BE2C (cell line): Measurements from ENCODE around the gene COL3A1.
A peak's percentile ranks its signal among the peaks of the same experiment; 100 is the strongest.

Source experiments
- DNase-seq: peaks from one replicate; pipeline ENCODE4 v3.0.0-alpha.2; 2020
- H3K27me3 ChIP-seq: fragments of 250-450 bp; sonication (Bioruptor Pico); 2 replicates; pipeline ENCODE4 v1.5.1; 2020; ENCODE audit warnings: mild to moderate bottlenecking
- H3K36me3 ChIP-seq: fragments of 250-450 bp; sonication (Bioruptor Pico); 2 replicates; pipeline ENCODE4 v1.5.1; 2020; ENCODE audit warnings: mild to moderate bottlenecking
- H3K4me1 ChIP-seq: fragments of 250-450 bp; sonication (Bioruptor Pico); 2 replicates; pipeline ENCODE4 v1.5.1; 2020
- H3K4me3 ChIP-seq: 2 replicates; pipeline ENCODE4 v1.5.1; 2011; ENCODE audit warnings: low read depth, low read length
- H3K9me3 ChIP-seq: fragments of 250-450 bp; sonication (Bioruptor Pico); 2 replicates; pipeline ENCODE4 v1.5.1; 2020
- CTCF ChIP-seq: IDR thresholded peaks from 2 replicates; pipeline ENCODE4 v1.5.1; 2012; ENCODE audit warnings: mild to moderate bottlenecking, low read depth, low read length

The COL3A1 gene

DNA sequence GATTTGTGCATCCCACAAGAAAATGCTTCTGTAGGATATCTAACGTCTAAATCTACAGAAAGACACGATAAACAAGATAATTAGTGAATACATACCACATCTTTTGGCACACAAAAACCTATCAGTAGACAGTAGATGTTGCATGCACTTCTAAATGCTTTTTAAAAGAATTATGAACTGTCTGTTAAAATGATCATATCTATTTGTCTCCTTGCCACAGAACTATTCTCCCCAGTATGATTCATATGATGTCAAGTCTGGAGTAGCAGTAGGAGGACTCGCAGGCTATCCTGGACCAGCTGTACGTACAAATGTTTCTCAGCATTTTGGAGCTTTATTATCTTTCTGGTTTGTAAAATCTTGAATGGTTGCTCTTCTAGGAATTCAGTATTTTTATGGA is 12.7 kb downstream of the COL3A1 start:
- Histone ChIP-seq H3K4me3 (no peak overlapping the region), H3K27me3 (no peaks in the 10 kb centered on the region), H3K36me3 (no peaks in the 10 kb centered on the region), H3K9me3 (no peaks in the 10 kb centered on the region), H3K4me1 (no peaks in the 10 kb centered on the region; the same call in 1 of the 2 replicates)
- no peak for TF ChIP-seq CTCF
- peak; percentile 14 for DNase-seq

DNA sequence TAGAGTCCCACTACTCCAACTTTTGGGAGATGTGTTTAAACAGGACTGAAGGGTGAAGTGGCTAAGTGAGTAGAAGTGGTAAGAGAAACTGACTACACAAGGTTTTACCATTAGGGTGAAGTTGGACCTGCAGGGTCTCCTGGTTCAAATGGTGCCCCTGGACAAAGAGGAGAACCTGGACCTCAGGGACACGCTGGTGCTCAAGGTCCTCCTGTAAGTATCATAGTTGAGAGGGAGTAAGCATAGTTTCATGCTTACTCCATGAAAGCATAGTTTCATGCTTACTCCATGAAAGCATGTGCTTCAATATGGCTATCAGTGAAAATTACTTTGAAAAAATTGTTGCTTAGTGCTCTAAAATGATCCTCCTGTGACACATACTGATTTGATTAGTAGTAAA is 19.1 kb downstream of the COL3A1 start:
- no peaks in the 10 kb centered on the region for H3K36me3 ChIP-seq
- no peak overlapping the region for H3K4me3 ChIP-seq
- no peaks in the 10 kb centered on the region for H3K4me1 ChIP-seq
- no peaks in the 10 kb centered on the region for H3K27me3 ChIP-seq
- no peaks in the 10 kb centered on the region for H3K9me3 ChIP-seq
- no peak for DNase-seq
- no peak for TF ChIP-seq CTCF

- no peak overlapping the region for H3K4me3 ChIP-seq
- no peaks in the 10 kb centered on the region for H3K9me3 ChIP-seq
- no peaks in the 10 kb centered on the region for H3K4me1 ChIP-seq
- H3K36me3 ChIP-seq: no peaks in the 10 kb centered on the region
- H3K27me3 ChIP-seq: no peaks in the 10 kb centered on the region
- DNase-seq: no peak
- no peak for TF ChIP-seq CTCF
Measured at GRCh38 chr2:188997263-188997662, 23.1 kb downstream of the COL3A1 start.

DNA sequence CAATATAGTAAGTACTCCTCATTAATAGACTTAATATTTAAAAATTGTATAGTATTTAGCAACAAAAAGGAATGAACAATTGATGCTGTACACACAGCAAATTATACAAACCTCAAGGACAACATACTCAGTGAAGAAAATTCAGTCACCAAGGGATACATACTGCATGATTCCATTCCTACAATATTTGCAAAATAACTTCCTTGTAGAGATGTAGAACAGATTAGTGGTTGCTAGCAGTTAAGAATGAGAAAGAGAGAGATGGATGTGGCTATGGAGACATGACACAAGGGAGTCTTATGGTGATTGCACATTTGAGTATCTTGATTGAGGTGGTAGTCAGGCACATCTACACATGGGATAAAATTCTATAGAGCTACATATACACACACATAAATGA is 26.0 kb downstream of the COL3A1 start:
- no peak for DNase-seq
- Histone ChIP-seq H3K4me1 (no peaks in the 10 kb centered on the region), H3K27me3 (no peaks in the 10 kb centered on the region), H3K9me3 (no peaks in the 10 kb centered on the region), H3K36me3 (no peaks in the 10 kb centered on the region), H3K4me3 (no peak overlapping the region)
- TF ChIP-seq CTCF: no peak

GRCh38 chr2:189002079-189002478 is 27.9 kb downstream of the COL3A1 start:
- H3K36me3 ChIP-seq: no peaks in the 10 kb centered on the region
- no peak for DNase-seq
- no peak overlapping the region for H3K4me3 ChIP-seq

More at GRCh38 chr2:189002079-189002478, 27.9 kb downstream of the COL3A1 start:
- no peak for TF ChIP-seq CTCF
- Histone ChIP-seq H3K9me3 (no peaks in the 10 kb centered on the region), H3K27me3 (no peaks in the 10 kb centered on the region), H3K4me1 (no peaks in the 10 kb centered on the region)
